Endothelial cell of umbilical vein (primary cell): Measurements from ENCODE around the gene RIMS4.

ENCODE experiments used
- CTCF ChIP-seq, 2 donors: IDR thresholded peaks; 1 replicate in 1 of 2; 2 replicates in 1 of 2; pipeline ENCODE4 v1.5.1; 2011; ENCODE audit warnings: low read length in 2 of 2, mild to moderate bottlenecking in 2 of 2, moderate library complexity in 2 of 2, control low read depth in 1 of 2, inconsistent platforms in 1 of 2, low read depth in 1 of 2; ENCODE audit not compliant: insufficient read depth in 1 of 2; ENCODE audit errors: extremely low read depth in 1 of 2
- FOS ChIP-seq: IDR thresholded peaks from 2 replicates; pipeline ENCODE4 v1.6.1; 2011; ENCODE audit warnings: mild to moderate bottlenecking, low read length, moderate library complexity, borderline replicate concordance; ENCODE audit not compliant: insufficient read depth
- MAX ChIP-seq: IDR thresholded peaks from 2 replicates; pipeline ENCODE4 v1.6.1; 2011; ENCODE audit not compliant: insufficient read depth, insufficient read length
- MYC ChIP-seq: IDR thresholded peaks from one replicate; pipeline ENCODE4 v1.6.1; 2011; ENCODE audit warnings: mild to moderate bottlenecking, low read depth, low read length

- TF ChIP-seq CTCF (IDR thresholded peaks at IDR 0.05; ENCODE audit: extremely low read depth in 1 of 2, insufficient read depth in 1 of 2, low read depth in 1 of 2, low read length in 2 of 2) (no peak), MYC (no peak), FOS (no peak), MAX (no peak)
These were observed 90.5 kb downstream of the RIMS4 start for GRCh38 chr20:44719841-44720240.
